ENCODE results near the gene MGLL.

Gene MGLL

GRCh38 chr3:127772273-127772672 is 50.0 kb downstream of the MGLL start:
- no peak for DNase-seq

- no peak for DNase-seq
These were observed 50.6 kb downstream of the MGLL start for GRCh38 chr3:127771746-127772145.

DNA sequence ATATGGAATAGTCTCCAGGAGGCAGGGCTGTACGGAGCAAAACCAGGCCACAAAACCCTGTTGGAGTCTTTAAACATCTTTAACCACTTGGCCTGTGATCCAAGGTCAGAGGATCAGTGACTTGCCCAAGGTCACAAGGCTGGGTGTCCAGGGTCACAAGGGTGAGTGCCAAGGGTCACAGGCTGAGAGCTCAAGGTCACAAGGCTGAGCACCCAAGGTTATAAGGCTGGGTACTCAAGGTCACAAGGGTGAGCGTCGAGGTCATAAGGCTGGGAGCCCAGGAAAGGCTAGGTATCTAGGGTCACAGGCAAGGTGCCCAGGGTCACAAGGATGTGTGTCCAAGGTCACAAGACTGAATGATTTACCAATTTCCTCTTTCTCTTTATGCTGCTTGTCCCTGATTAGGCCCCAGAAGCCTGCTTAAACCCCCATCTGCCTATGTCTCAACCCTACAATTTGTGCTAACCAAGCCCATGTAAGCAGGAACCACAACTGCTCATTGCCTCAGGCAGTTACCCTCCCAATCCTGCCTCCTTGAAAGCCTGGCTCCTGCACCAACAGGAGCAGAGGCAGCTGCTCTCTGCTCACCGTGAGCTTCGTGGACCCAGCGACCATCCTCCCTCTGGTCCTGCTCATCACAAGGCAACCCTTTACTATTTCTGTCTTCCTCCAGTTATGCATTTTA is 51.5 kb downstream of the MGLL start:
- no peak for DNase-seq

GRCh38 chr3:127769284-127770081 is 52.8 kb downstream of the MGLL start:
- DNase-seq = no peak

DNA sequence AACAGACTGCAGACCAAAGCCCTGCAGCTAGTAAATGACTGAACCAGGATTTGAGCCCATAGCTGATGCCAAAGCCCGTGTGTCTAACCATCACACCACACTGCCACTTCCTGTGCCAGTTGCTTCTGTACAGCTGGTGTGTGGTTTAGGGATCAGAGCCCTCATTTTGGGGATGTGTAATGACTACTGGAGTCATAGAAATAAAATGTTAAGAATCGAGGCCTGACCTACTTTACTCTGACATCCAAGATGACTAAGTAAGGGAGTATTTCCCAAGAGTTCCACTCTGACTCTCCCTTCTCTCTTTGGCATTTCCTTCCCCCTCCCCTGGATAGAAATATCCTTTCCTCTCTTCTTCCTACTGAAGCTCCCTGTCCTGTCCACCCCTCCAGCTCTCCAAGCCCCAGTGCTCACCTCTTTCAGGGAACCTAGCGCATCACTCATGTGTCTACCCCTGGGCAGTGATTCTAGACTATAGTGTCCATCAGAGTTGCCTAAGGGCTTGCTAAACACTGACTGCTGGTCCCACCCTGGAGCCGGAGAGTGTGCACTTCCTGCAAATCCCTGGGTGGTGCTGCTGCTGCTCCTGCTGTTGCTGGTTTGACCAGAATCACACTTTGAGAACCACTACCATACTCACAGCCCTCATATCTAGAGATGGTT is 53.8 kb downstream of the MGLL start:
- no peak for DNase-seq

- DNase-seq = no peak
These were observed 55.2 kb downstream of the MGLL start for GRCh38 chr3:127767126-127767525.

GRCh38 chr3:127765735-127766134 is 56.6 kb downstream of the MGLL start:
- no peak for DNase-seq

DNA sequence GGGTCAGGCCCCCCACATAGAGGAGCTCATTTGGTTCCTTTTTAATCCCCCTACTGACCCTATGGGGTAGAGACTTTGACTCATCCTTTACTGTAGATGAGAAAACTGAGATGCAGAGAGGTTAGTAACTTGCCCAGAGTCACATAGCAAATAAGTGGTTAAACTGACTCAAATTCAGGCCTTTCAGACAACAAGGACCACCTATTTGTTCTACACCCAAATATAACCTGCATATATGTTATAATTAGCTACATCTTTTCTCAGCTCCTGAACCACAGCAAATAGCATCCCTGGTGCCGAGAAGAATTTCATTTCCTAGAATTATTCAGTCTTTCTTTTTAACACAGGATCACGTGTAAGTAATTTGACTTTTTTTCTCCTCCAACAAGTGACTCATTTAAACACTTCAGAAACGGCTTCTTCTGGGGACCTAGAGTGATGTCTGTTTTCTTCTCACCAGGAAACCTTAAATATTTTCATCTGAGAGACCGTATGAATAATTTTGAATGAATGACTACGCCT is 57.4 kb downstream of the MGLL start:
- DNase-seq = no peak

DNA sequence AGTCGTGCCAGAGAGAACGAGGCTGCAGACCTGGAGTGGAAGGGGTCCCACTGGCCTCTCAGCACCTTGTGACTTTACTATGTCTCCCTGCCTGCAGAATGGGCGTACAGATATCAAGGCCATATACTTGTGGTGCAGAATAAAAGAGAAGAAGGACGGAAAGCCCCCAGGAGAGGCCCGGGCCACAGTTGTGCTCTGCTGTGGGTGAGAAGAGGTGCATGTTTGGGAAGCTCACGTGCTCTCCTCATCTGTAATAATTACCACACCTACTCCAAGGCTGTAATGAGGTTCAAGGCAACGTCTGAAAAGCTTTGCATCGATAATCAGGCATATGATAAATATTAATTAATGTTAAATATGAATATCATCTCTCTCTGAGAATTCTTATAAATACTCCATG is 58.0 kb downstream of the MGLL start:
- DNase-seq = no peak

DNA sequence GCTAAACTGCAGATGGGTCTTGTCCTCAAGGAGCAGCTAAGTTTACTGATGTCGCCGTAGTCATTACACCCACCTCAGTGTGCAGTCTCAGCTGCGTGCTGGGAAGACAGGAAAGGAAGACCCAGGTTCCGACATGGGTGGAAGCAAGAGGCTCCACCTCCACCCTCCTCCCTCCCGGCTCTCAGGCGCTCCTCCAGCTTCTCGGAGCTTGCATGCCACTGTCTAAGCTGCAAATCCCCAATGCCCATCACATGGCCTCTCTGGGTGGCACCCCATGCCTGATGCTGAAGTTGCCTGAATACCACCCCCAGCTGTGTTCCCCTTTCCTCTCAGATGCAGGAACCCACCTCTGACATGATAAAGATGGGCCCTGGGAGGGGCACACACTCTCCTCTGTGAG is 58.5 kb downstream of the MGLL start:
- no peak for DNase-seq

DNA sequence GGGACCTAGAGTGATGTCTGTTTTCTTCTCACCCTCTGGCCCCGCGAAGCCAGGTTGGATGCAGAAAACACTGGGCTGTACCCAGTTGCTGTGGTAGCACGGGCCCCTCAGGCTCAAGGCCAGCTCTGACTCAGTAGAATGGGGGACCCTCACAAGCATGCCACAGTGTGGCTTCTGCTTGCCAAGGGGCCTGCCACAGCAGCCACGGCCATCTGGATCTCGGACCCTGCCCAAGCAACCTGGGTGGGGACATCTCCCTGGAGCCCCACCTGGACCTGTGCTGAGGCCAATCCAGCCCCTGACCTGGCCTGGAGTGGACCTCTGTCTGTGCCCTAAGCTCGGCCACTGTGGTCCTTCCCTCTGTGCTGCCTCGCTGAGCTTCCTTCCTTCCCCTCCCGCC is 59.0 kb downstream of the MGLL start:
- no peak for DNase-seq

- no peak for DNase-seq
These were observed 59.6 kb downstream of the MGLL start for GRCh38 chr3:127762787-127763105.

GRCh38 chr3:127762077-127762786 is 60.1 kb downstream of the MGLL start:
- no peak for DNase-seq

- DNase-seq = no peak
These were observed 60.9 kb downstream of the MGLL start for GRCh38 chr3:127761441-127761801.

- no peak for DNase-seq
These were observed 61.4 kb downstream of the MGLL start for GRCh38 chr3:127760791-127761440.

DNA sequence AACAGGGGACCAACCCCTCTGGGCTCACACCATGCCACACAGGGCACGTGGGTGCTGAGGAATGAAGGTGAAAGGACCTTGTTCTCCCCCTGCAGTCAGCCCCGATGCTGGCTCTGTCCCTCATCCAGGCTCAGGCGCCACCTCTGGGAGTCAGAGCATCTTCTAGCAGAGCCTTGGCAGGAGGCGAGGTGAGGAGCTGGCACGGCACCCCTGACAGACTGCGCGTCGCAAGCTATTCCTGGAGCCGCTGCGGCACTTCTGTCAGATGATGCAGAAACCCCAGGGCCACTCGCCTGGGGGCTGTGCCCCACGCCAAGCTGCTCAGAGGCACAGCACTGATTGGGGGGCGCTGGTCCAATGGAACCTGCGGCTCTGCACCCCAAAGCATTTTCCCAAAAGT is 62.0 kb downstream of the MGLL start:
- DNase-seq = no peak

DNA sequence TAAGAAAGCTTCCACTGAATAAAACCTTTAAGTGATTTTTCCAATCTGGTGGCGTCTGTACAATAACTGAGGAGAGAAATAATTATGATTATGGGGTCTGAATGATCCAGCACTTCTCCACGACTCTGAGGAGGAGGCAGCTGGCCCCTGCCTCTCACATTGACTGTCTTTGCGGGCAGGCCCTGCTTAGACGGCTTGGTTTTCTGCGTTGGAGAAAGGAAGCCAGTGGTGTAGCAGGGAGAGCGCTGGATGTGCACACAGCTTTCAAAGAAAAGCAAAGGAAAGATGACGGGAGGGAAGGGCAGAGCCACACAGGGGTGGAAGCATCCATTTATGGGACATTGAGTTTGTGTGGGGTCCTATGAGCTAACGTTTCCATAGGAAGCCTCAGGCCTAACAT is 62.5 kb downstream of the MGLL start:
- no peak for DNase-seq

GRCh38 chr3:127758013-127758412 is 64.3 kb downstream of the MGLL start:
- DNase-seq = no peak

- no peak for DNase-seq
These were observed 67.0 kb downstream of the MGLL start for GRCh38 chr3:127755305-127755681.

- no peak for DNase-seq
These were observed 67.7 kb downstream of the MGLL start for GRCh38 chr3:127754411-127755304.

- DNase-seq = no peak
These were observed 68.4 kb downstream of the MGLL start for GRCh38 chr3:127753898-127754410.

DNA sequence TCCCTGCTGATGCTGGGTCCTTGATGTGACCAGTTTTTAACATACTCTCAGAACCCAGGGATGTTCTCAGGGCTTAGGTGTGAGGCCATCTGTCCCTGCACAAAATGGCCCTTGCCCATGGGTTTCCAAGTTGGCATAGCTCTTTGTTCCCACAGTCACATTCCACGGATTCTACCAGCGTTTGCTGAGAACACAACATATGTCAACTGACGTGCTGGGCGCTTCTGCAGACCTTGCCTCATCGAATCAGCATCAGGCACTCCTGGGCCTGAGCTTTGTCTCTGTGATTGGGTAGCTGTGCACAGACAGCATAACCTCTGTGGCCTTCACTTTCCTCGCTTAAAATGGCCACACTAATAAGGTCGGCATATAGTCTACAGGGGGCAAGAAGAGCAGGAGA is 69.0 kb downstream of the MGLL start:
- DNase-seq = no peak
